ENCODE measurements around the gene PML. TPM values are rescaled to one million over a fixed set of nuclear protein-coding genes. Genes with fewer than 3 reads are reported as not detected.
"Not testable (repeated sequence)": the region's sequence is repeated elsewhere in the genome, so short reads cannot be mapped to it uniquely, and the experiment has no call there.

PML gene
- total RNA-seq, 4 donors from 2014 or later: 69.3 to 159 (median 89.4) TPM

GRCh38 chr15:74045184-74045583, 50.7 kb downstream of the PML start:
- no peak overlapping the region for H3K4me3 ChIP-seq
- no peak for DNase-seq (ENCODE audit: low spot score in 2 of 2)
- peak overlapping the region in 2 of 4 donors; percentile 79 to 81 for H3K27ac ChIP-seq
- peaks cover 0 to 80% (median 28%) of the 10 kb centered on the region in 4 donors for H3K4me1 ChIP-seq
- H3K36me3 ChIP-seq: peaks cover 0 to 48% (median 0%) of the 10 kb centered on the region in 3 donors
- TF ChIP-seq POLR2A (IDR thresholded peaks at IDR 0.05) (no peak), EP300 (IDR thresholded peaks at IDR 0.05) (no peak)
- TF ChIP-seq, protein P1, sequence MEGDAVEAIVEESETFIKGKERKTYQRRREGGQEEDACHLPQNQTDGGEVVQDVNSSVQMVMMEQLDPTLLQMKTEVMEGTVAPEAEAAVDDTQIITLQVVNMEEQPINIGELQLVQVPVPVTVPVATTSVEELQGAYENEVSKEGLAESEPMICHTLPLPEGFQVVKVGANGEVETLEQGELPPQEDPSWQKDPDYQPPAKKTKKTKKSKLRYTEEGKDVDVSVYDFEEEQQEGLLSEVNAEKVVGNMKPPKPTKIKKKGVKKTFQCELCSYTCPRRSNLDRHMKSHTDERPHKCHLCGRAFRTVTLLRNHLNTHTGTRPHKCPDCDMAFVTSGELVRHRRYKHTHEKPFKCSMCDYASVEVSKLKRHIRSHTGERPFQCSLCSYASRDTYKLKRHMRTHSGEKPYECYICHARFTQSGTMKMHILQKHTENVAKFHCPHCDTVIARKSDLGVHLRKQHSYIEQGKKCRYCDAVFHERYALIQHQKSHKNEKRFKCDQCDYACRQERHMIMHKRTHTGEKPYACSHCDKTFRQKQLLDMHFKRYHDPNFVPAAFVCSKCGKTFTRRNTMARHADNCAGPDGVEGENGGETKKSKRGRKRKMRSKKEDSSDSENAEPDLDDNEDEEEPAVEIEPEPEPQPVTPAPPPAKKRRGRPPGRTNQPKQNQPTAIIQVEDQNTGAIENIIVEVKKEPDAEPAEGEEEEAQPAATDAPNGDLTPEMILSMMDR (IDR thresholded peaks at IDR 0.05): no peak
- no peaks in the 10 kb centered on the region for H3K9me3 ChIP-seq
- no peaks in the 10 kb centered on the region for H3K27me3 ChIP-seq

GRCh38 chr15:74045636-74046274, 51.2 kb downstream of the PML start:
- Histone ChIP-seq H3K9me3 (no peaks in the 10 kb centered on the region), H3K4me1 (peaks cover 0 to 82% (median 31%) of the 10 kb centered on the region in 4 donors), H3K27ac (peak overlapping the region in 1 of 4 donors; percentile 81), H3K36me3 (peaks cover 0 to 48% (median 0%) of the 10 kb centered on the region in 3 donors), H3K27me3 (no peaks in the 10 kb centered on the region), H3K4me3 (no peak overlapping the region)
- TF ChIP-seq, protein P1 (IDR thresholded peaks at IDR 0.05): no peak
- no peak for TF ChIP-seq EP300 (IDR thresholded peaks at IDR 0.05)
- no peak for TF ChIP-seq POLR2A (IDR thresholded peaks at IDR 0.05)
- 81 to 82% methylated on average over 5 to 7 of the region's 7 CpGs for WGBS, 2 donors
- no peak for DNase-seq (ENCODE audit: low spot score in 2 of 2)

DNA sequence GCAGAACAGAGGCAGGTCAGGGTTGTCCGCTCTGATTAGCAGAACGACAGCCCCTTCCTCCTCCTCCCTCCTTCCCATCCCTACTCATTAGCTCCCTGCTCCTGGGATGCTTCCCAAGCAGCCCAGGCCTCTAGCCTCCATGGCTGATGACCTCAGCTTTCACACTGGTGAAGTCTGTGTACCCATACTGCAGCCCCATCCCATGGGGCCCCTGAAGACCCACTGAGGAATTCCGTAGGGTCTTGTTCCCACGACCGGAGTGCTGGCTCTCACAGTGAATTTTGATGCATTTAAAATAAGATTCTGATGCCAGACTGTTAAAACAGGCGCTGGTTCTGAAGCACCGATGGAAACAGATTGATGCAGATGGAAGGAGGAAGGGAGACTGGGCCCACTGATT, 51.8 kb downstream of the PML start:
- H3K27ac ChIP-seq: peak overlapping the region in 2 of 4 donors; percentile 52 to 61
- no peaks in the 10 kb centered on the region for H3K27me3 ChIP-seq
- no peak for TF ChIP-seq POLR2A (IDR thresholded peaks at IDR 0.05)
- TF ChIP-seq, protein P1 (IDR thresholded peaks at IDR 0.05): no peak
- TF ChIP-seq EP300 (IDR thresholded peaks at IDR 0.05): no peak
- H3K36me3 ChIP-seq: peaks cover 0 to 47% (median 0%) of the 10 kb centered on the region in 3 donors
- H3K9me3 ChIP-seq: no peaks in the 10 kb centered on the region
- no peak overlapping the region for H3K4me3 ChIP-seq
- H3K4me1 ChIP-seq: peaks cover 0 to 81% (median 33%) of the 10 kb centered on the region in 4 donors
- no peak for DNase-seq (ENCODE audit: low spot score in 2 of 2)
- WGBS, 2 donors: 47 to 68% methylated on average over 7 of the region's 7 CpGs

DNA sequence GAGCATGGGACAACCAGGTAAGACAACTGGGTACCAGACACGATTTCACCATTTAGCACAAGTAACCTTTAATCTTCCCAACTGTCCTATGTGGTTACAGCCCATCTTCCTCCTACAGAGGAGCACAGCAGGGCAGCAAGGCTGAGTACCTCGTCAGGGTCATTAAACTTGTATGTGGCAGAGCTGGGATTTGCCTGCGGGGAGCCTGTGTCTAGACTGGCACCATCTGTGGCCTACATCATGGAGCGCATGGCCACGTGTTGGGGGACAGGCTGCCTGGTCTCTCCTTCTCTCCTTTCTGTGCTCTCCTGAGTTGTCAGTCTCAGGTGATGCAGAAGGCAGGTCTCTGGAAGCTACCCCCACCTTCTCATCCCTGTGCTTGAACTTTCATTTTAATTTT, 55.6 kb downstream of the PML start:
- H3K27ac ChIP-seq: peak overlapping the region in 2 of 4 donors; percentile 86 to 94
- H3K36me3 ChIP-seq: peaks cover 0 to 10% (median 0%) of the 10 kb centered on the region in 3 donors
- WGBS, 2 donors: 77 to 87% methylated on average over 5 of the region's 5 CpGs
- no peaks in the 10 kb centered on the region for H3K27me3 ChIP-seq
- TF ChIP-seq POLR2A (IDR thresholded peaks at IDR 0.05) (no peak), EP300 (IDR thresholded peaks at IDR 0.05) (no peak)
- TF ChIP-seq, protein P1 (IDR thresholded peaks at IDR 0.05): no peak
- no peak for DNase-seq (ENCODE audit: low spot score in 2 of 2)
- no peaks in the 10 kb centered on the region for H3K9me3 ChIP-seq
- peaks cover 0 to 77% (median 37%) of the 10 kb centered on the region in 4 donors for H3K4me1 ChIP-seq
- no peak overlapping the region for H3K4me3 ChIP-seq

DNA sequence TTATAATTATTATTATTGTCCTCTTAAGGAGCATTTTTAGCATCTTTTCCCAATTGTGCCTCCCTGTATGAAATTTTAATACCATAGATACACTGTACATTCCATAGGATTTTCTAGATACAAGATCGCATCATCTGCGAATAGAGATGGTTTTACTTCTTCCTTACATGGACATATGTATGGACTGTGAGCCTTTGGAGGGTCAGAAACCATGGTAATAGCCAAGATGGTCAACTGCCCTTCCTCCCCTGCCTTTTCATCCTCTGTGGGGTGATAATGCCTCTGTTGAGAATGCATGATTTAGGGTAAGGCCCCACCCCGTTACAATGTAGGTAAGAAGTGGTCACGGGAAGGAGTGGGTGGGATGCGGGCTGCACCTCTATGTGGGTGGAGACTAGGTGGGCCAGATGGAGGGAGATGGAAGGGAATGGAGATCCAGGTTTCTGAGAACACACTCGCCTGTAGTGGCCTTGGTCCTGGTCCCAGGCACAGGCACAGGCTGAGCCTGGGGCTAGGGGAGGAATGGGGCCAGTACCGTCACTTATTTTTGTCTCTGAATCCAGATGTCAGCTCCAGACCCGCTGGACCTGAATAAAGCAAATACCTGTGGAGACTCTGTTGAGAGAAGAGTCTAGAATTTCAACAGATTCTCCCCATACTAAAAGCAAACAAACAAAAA, 56.2 kb downstream of the PML start:
- DNase-seq (ENCODE audit: low spot score in 2 of 2): no peak
- Histone ChIP-seq H3K9me3 (no peaks in the 10 kb centered on the region), H3K27ac (peak overlapping the region; percentile 63 to 94 (median 77)), H3K36me3 (peaks cover 0 to 6% (median 0%) of the 10 kb centered on the region in 3 donors), H3K4me1 (peaks cover 0 to 74% (median 37%) of the 10 kb centered on the region in 4 donors), H3K27me3 (no peaks in the 10 kb centered on the region), H3K4me3 (no peak overlapping the region)
- TF ChIP-seq EP300 (IDR thresholded peaks at IDR 0.05): no peak
- TF ChIP-seq, protein P1 (IDR thresholded peaks at IDR 0.05): no peak
- TF ChIP-seq POLR2A (IDR thresholded peaks at IDR 0.05): no peak
- 65 to 72% methylated on average over 8 of the region's 8 CpGs for WGBS, 2 donors

DNA sequence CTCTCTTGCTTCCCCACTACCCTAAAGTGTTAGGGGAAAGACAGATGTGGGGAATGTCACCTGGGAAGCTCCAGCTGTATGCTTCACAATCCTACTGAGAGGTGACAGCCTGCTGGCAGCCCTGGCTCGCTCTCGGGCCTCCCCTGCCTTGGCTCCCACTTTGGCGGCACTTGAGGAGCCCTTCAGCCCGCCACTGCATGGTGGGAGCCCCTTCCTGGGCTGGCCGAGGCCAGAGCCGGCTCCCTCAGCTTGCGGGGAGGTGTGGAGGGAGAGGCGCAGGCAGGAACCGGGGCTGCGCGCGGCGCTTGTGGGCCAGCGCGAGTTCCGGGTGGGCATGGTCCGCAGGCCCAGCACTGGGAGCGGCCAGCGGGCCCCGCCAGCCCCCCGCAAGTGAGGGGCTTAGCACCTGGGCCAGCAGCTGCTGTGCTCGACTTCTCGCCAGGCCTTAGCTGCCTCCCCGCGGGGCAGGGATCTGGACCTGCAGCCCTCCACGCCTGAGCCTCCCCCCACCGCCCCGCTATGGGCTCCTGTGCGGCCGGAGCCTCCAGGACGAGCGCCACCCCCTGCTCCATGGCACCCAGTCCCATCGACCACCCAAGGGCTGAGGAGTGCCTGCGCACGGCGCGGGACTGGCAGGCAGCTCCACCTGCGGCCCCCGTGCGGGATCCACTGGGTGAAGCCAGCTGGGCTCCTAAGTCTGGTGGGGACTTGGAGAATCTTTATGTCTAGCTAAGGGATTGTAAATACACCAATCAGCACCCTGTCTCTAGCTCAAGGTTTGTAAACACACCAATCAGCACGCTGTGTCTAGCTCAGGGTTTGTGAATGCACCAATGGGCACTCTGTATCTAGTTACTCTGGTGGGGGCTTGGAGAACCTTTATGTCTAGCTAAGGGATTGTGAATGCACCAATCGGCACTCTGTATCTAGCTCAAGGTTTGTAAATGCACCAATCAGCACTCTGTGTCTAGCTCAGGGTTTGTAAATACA, 58.0 kb downstream of the PML start:
- 90 to 94% methylated on average over 22 to 37 of the region's 42 CpGs for WGBS, 2 donors
- H3K27me3 ChIP-seq; DNase-seq (ENCODE audit: low spot score in 2 of 2); H3K9me3 ChIP-seq; H3K36me3 ChIP-seq; H3K4me3 ChIP-seq: not testable (repeated sequence)
- peak overlapping the region in 3 of 4 donors; percentile 50 to 94 (median 86) for H3K27ac ChIP-seq
- H3K4me1 ChIP-seq: peaks cover 0 to 67% (median 37%) of the 10 kb centered on the region in 4 donors

All from tibial nerve (tissue), 4 donors.